ENCODE data around the gene GALNT5.
"Not testable (repeated sequence)": the region's sequence is repeated elsewhere in the genome, so short reads cannot be mapped to it uniquely, and the experiment has no call there.

Gene GALNT5

DNA sequence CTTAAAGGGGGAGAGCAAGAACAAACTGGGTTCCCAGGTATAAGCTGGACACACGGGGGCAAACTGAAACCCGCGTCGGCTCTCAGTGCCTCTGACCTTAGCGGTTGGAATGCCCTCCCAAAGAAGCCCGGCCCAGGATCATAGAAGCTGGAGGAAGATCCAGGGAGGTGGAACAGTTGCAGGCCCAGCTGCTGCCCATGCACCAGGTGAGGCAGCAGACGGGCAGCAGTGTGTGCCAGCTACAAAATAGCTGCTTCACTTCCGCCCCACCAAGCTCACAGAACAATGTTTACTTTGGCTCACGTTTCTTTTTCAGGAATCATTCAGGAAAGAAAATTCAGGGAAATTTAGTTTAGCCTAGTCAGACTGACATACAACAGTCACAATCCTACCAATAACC lies 72.0 kb downstream of the GALNT5 start:
- no peaks in the 10 kb centered on the region for H3K36me3 ChIP-seq (ENCODE audit: control insufficient read depth in 1 of 2, insufficient read depth in 2 of 2, low read length in 2 of 2)
- no peak overlapping the region for H3K27ac ChIP-seq (ENCODE audit: low read length)
- peaks cover 0 to 6% of the 10 kb centered on the region in 2 donors for H3K4me1 ChIP-seq (ENCODE audit: control insufficient read depth in 1 of 2, insufficient read depth in 2 of 2, low read length in 2 of 2)
- H3K27me3 ChIP-seq (ENCODE audit: low read depth, low read length) = no peaks in the 10 kb centered on the region
- no peak overlapping the region for H3K4me3 ChIP-seq (ENCODE audit: low read depth in 1 of 2, low read length in 2 of 2)
- no peaks in the 10 kb centered on the region for H3K9me3 ChIP-seq (ENCODE audit: control insufficient read depth in 1 of 2, low read length in 2 of 2)

DNA sequence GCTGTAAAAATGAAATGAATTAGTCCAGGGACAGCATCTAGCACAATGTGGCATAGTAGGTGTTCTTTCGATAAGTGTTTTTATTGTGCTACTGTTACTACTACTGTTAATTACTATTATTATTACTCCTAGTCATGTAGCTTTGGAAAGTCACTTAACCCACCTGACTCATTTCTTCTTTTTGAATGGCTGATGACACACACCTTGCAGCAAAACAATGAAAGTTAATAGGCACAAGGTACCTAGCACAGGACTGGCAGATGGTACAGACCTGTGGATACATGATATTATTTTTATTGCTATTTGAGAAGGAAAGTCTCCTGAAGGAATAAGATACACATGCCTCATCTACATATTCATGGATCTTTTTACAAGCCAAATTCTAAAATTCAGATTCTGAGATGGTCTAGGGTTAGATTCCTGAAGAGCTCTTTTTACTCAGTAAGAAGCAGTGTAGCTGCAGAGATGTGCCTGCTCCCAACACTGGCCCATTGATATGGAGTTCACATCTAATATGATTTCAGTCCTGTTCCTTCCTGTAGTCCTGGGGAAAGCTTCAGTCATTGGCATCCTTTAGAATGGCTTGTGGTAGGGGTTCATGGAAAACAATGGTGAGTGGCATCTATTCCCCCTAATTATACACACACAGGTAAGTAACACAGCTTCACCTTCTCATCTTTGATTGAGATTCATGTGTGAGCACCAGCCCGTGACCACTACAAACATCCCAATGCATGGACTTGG lies 76.0 kb downstream of the GALNT5 start:
- no peaks in the 10 kb centered on the region for H3K36me3 ChIP-seq (ENCODE audit: control insufficient read depth in 1 of 2, insufficient read depth in 2 of 2, low read length in 2 of 2)
- H3K4me1 ChIP-seq (ENCODE audit: control insufficient read depth in 1 of 2, insufficient read depth in 2 of 2, low read length in 2 of 2) = no peaks in the 10 kb centered on the region
- no peak overlapping the region for H3K27ac ChIP-seq (ENCODE audit: low read length)
- H3K27me3 ChIP-seq (ENCODE audit: low read depth, low read length) = no peaks in the 10 kb centered on the region
- no peak overlapping the region for H3K4me3 ChIP-seq (ENCODE audit: low read depth in 1 of 2, low read length in 2 of 2)
- H3K9me3 ChIP-seq (ENCODE audit: control insufficient read depth in 1 of 2, low read length in 2 of 2) = no peaks in the 10 kb centered on the region

GRCh38 chr2:157334335-157334734 lies 76.8 kb downstream of the GALNT5 start:
- Histone ChIP-seq H3K9me3 (ENCODE audit: control insufficient read depth in 1 of 2, low read length in 2 of 2) (no peaks in the 10 kb centered on the region), H3K4me1 (ENCODE audit: control insufficient read depth in 1 of 2, insufficient read depth in 2 of 2, low read length in 2 of 2) (no peaks in the 10 kb centered on the region), H3K36me3 (ENCODE audit: control insufficient read depth in 1 of 2, insufficient read depth in 2 of 2, low read length in 2 of 2) (no peaks in the 10 kb centered on the region), H3K4me3 (ENCODE audit: low read depth in 1 of 2, low read length in 2 of 2) (no peak overlapping the region), H3K27ac (ENCODE audit: low read length) (no peak overlapping the region), H3K27me3 (ENCODE audit: low read depth, low read length) (no peaks in the 10 kb centered on the region)

GRCh38 chr2:157334797-157335196 lies 77.3 kb downstream of the GALNT5 start:
- no peaks in the 10 kb centered on the region for H3K9me3 ChIP-seq (ENCODE audit: control insufficient read depth in 1 of 2, low read length in 2 of 2)
- no peak overlapping the region for H3K27ac ChIP-seq (ENCODE audit: low read length)
- no peaks in the 10 kb centered on the region for H3K27me3 ChIP-seq (ENCODE audit: low read depth, low read length)
- H3K4me1 ChIP-seq (ENCODE audit: control insufficient read depth in 1 of 2, insufficient read depth in 2 of 2, low read length in 2 of 2) = no peaks in the 10 kb centered on the region
- H3K4me3 ChIP-seq (ENCODE audit: low read depth in 1 of 2, low read length in 2 of 2) = no peak overlapping the region
- no peaks in the 10 kb centered on the region for H3K36me3 ChIP-seq (ENCODE audit: control insufficient read depth in 1 of 2, insufficient read depth in 2 of 2, low read length in 2 of 2)

GRCh38 chr2:157336137-157337010 lies 78.9 kb downstream of the GALNT5 start:
- Histone ChIP-seq H3K27me3 (ENCODE audit: low read depth, low read length) (no peaks in the 10 kb centered on the region), H3K4me3 (ENCODE audit: low read depth in 1 of 2, low read length in 2 of 2) (no peak overlapping the region), H3K36me3 (ENCODE audit: control insufficient read depth in 1 of 2, insufficient read depth in 2 of 2, low read length in 2 of 2) (no peaks in the 10 kb centered on the region), H3K4me1 (ENCODE audit: control insufficient read depth in 1 of 2, insufficient read depth in 2 of 2, low read length in 2 of 2) (no peaks in the 10 kb centered on the region), H3K27ac (ENCODE audit: low read length) (no peak overlapping the region), H3K9me3 (ENCODE audit: control insufficient read depth in 1 of 2, low read length in 2 of 2) (no peaks in the 10 kb centered on the region)

DNA sequence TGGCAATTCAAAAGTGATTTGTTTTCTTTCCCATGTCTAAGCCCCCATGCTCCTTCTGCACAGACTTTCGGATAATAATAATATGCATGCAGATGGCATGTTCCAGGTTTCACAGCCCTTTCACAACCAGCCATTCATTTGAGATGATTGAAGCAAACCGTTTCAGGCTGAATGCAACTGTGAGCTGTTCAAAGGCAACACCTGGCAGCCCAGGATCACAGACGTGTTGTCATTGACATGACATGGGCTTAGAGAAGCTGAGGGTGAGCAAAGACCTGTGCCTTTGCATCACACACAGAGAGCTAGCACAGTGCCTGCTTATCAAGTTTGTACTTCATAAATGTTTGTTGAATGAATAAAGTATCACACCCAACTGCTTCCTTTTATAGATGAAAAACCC lies 80.5 kb downstream of the GALNT5 start:
- no peaks in the 10 kb centered on the region for H3K36me3 ChIP-seq (ENCODE audit: control insufficient read depth in 1 of 2, insufficient read depth in 2 of 2, low read length in 2 of 2)

DNA sequence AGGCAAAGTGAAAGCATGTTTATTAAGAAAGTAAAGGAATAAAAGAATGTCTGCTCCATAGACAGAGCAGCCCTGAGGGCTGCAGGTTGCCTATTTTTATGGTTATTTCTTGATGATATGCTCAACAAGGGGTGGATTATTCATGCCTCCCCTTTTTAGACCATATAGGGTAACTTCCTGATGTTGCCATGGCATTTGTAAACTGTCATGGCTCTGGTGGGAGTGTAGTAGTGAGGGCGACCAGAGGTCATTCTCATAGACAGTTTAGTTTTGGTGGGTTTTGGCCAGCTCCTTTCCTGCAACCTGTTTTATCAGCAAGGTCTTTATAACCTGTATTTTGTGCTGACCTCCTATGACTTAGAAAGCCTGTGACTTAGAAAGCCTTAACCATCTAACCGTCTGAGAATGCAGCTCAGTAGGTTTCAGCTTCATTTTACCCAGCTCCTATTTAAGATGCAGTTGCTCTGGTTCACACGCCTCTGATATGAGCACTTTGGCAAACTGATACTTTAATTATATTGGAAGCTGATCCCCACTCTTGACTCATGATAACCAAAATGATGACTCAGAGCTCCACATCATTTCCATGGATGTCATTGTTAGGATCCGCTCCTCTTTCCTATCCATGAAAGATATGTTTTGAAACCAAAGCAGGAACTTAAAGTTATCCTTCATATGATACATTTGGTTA lies 82.6 kb downstream of the GALNT5 start:
- H3K27me3 ChIP-seq (ENCODE audit: low read depth, low read length) = no peaks in the 10 kb centered on the region
- no peak overlapping the region for H3K27ac ChIP-seq (ENCODE audit: low read length)
- no peaks in the 10 kb centered on the region for H3K36me3 ChIP-seq (ENCODE audit: control insufficient read depth in 1 of 2, insufficient read depth in 2 of 2, low read length in 2 of 2)
- H3K9me3 ChIP-seq (ENCODE audit: control insufficient read depth in 1 of 2, low read length in 2 of 2) = peaks cover 0 to 2% of the 10 kb centered on the region in 2 donors
- H3K4me1 ChIP-seq (ENCODE audit: control insufficient read depth in 1 of 2, insufficient read depth in 2 of 2, low read length in 2 of 2) = no peaks in the 10 kb centered on the region
- H3K4me3 ChIP-seq (ENCODE audit: low read depth in 1 of 2, low read length in 2 of 2) = no peak overlapping the region

More for the DNA sequence above, 80.5 kb downstream of the GALNT5 start:
- H3K4me1 ChIP-seq (ENCODE audit: control insufficient read depth in 1 of 2, insufficient read depth in 2 of 2, low read length in 2 of 2) = no peaks in the 10 kb centered on the region
- H3K27me3 ChIP-seq (ENCODE audit: low read depth, low read length) = no peaks in the 10 kb centered on the region
- H3K9me3 ChIP-seq (ENCODE audit: control insufficient read depth in 1 of 2, low read length in 2 of 2) = peaks cover 0 to 1% of the 10 kb centered on the region in 2 donors
- H3K4me3 ChIP-seq (ENCODE audit: low read depth in 1 of 2, low read length in 2 of 2) = no peak overlapping the region
- no peak overlapping the region for H3K27ac ChIP-seq (ENCODE audit: low read length)

GRCh38 chr2:157341381-157341780 lies 83.9 kb downstream of the GALNT5 start:
- H3K9me3 ChIP-seq (ENCODE audit: control insufficient read depth in 1 of 2, low read length in 2 of 2); H3K27me3 ChIP-seq (ENCODE audit: low read depth, low read length): not testable (repeated sequence)

DNA sequence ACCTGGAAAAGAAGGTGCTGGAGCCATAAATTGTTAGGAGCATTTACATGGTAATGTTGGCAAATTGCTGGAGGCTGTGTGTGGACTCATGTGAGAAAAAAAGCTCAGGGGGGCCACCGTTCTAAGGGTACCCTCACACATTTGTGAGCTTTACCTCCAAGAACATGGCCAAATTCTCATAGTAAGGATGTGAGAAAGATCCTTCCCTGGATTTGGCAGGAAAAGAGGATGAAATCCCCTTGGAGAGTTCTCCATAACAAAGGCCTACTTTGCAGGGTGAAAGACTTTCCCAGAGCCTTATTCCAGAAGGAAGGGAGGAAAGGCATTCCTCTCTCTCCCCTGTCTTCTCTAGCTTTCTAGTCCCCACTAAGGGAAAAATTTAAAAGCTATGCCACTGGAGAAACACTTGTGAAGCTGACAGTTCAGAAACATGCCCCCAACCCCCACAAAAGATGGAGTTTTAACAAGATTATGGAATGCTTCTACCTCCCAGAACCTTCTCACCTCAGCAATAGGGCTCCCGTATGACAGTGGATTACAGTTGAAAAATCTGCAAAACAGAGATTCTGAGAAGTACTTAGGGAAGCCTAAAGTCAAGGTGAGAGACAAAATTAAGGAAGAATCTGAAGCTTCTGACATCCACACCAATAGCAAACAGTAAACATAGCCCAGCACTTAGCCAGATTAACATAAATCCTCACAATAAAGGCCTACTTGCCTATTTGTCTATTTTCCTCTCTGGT lies 88.3 kb downstream of the GALNT5 start:
- H3K9me3 ChIP-seq (ENCODE audit: control insufficient read depth in 1 of 2, low read length in 2 of 2) = peaks cover 0 to 2% of the 10 kb centered on the region in 2 donors
- no peak overlapping the region for H3K27ac ChIP-seq (ENCODE audit: low read length)
- H3K4me3 ChIP-seq (ENCODE audit: low read depth in 1 of 2, low read length in 2 of 2) = no peak overlapping the region
- H3K27me3 ChIP-seq (ENCODE audit: low read depth, low read length) = no peaks in the 10 kb centered on the region
- H3K36me3 ChIP-seq (ENCODE audit: control insufficient read depth in 1 of 2, insufficient read depth in 2 of 2, low read length in 2 of 2) = no peaks in the 10 kb centered on the region
- no peaks in the 10 kb centered on the region for H3K4me1 ChIP-seq (ENCODE audit: control insufficient read depth in 1 of 2, insufficient read depth in 2 of 2, low read length in 2 of 2)

More at GRCh38 chr2:157341381-157341780, 83.9 kb downstream of the GALNT5 start:
- not testable (repeated sequence) for H3K4me1 ChIP-seq (ENCODE audit: control insufficient read depth in 1 of 2, insufficient read depth in 2 of 2, low read length in 2 of 2); H3K4me3 ChIP-seq (ENCODE audit: low read depth in 1 of 2, low read length in 2 of 2); H3K36me3 ChIP-seq (ENCODE audit: control insufficient read depth in 1 of 2, insufficient read depth in 2 of 2, low read length in 2 of 2); H3K27ac ChIP-seq (ENCODE audit: low read length)

- Histone ChIP-seq H3K9me3 (ENCODE audit: control insufficient read depth in 1 of 2, low read length in 2 of 2) (no peaks in the 10 kb centered on the region), H3K27me3 (ENCODE audit: low read depth, low read length) (no peaks in the 10 kb centered on the region), H3K27ac (ENCODE audit: low read length) (no peak overlapping the region), H3K36me3 (ENCODE audit: control insufficient read depth in 1 of 2, insufficient read depth in 2 of 2, low read length in 2 of 2) (no peaks in the 10 kb centered on the region), H3K4me3 (ENCODE audit: low read depth in 1 of 2, low read length in 2 of 2) (no peak overlapping the region), H3K4me1 (ENCODE audit: control insufficient read depth in 1 of 2, insufficient read depth in 2 of 2, low read length in 2 of 2) (no peaks in the 10 kb centered on the region)
Measured at GRCh38 chr2:157348291-157348921, 90.9 kb downstream of the GALNT5 start.

Measured in muscle layer of duodenum (tissue), 2 donors.